NK-92 (cell line): ENCODE measurements around the gene UBE2V1.
A peak's percentile ranks its signal among the peaks of the same experiment; 100 is the strongest.
"Not testable (repeated sequence)": the region's sequence is repeated elsewhere in the genome, so short reads cannot be mapped to it uniquely, and the experiment has no call there.

Source experiments
- DNase-seq: peaks from one replicate; lab custom pipeline; 2025; ENCODE audit not compliant: unreplicated experiment; lab: John Stamatoyannopoulos, UW

UBE2V1 gene

GRCh38 chr20:50112512-50113419 is at the start of gene UBE2V1:
Gene UBE2V1, minus strand, starts transcription at chr20:50113150. Its CDS starts 22 bp downstream, at chr20:50113128.
- peak; percentile 34 for DNase-seq

GRCh38 chr20:50161494-50161893 is 48.5 kb upstream of the UBE2V1 start:
- DNase-seq, result not testable (repeated sequence)

GRCh38 chr20:50153500-50154377 is 40.8 kb upstream of the UBE2V1 start, which contains the start of gene PEDS1:
Gene PEDS1, minus strand, starts transcription at chr20:50153723. Its CDS starts 86 bp downstream, at chr20:50153637.
- no peak for DNase-seq

GRCh38 chr20:50153153-50153499 is 40.2 kb upstream of the UBE2V1 start:
- DNase-seq, result no peak

GRCh38 chr20:50152394-50153152 is 39.6 kb upstream of the UBE2V1 start:
- no peak for DNase-seq

- no peak for DNase-seq
These were observed 38.2 kb upstream of the UBE2V1 start for GRCh38 chr20:50151034-50151743.

GRCh38 chr20:50149481-50150254 is 36.7 kb upstream of the UBE2V1 start:
- DNase-seq, result no peak

GRCh38 chr20:50146732-50147662 is 34.0 kb upstream of the UBE2V1 start:
- no peak for DNase-seq

GRCh38 chr20:50146214-50146613 is 33.3 kb upstream of the UBE2V1 start:
- no peak for DNase-seq

- no peak for DNase-seq
These were observed 32.6 kb upstream of the UBE2V1 start for GRCh38 chr20:50145566-50145965.

- no peak for DNase-seq
These were observed 31.4 kb upstream of the UBE2V1 start for GRCh38 chr20:50144362-50144761.

GRCh38 chr20:50142812-50143211 is 29.9 kb upstream of the UBE2V1 start:
- DNase-seq, result no peak

- DNase-seq, result no peak
These were observed 29.0 kb upstream of the UBE2V1 start for GRCh38 chr20:50141811-50142561.

- no peak for DNase-seq
These were observed 28.2 kb upstream of the UBE2V1 start for GRCh38 chr20:50141018-50141675.

GRCh38 chr20:50140339-50140859 is 27.4 kb upstream of the UBE2V1 start:
- DNase-seq, result no peak

- DNase-seq, result no peak
These were observed 25.8 kb upstream of the UBE2V1 start for GRCh38 chr20:50138479-50139393.
